KMS-11 (cell line): Measurements from ENCODE around the gene DTNB.

ENCODE experiments used
- H2AFZ ChIP-seq: fragments of 200-600 bp; sonication (generic); 2 replicates; pipeline ENCODE4 v1.6.1; 2016; ENCODE audit warnings: antibody characterized with exemption, mixed run types, low read depth
- H3K27ac ChIP-seq: fragments of 200-600 bp; sonication (generic); 2 replicates; pipeline ENCODE4 v1.6.1; 2016; ENCODE audit warnings: mild to moderate bottlenecking, mixed run types
- H3K27me3 ChIP-seq: fragments of 200-600 bp; sonication (generic); 2 replicates; pipeline ENCODE4 v1.6.1; 2017; ENCODE audit warnings: mild to moderate bottlenecking, low read depth, mixed run types, moderate library complexity; ENCODE audit not compliant: insufficient read depth
- H3K36me3 ChIP-seq: fragments of 200-600 bp; sonication (generic); 2 replicates; pipeline ENCODE4 v1.6.1; 2017; ENCODE audit warnings: mild to moderate bottlenecking, mixed run types; ENCODE audit not compliant: insufficient read depth
- H3K4me1 ChIP-seq: fragments of 200-600 bp; sonication (generic); 2 replicates; pipeline ENCODE4 v1.6.1; 2016; ENCODE audit warnings: mild to moderate bottlenecking, low read depth, mixed run types; ENCODE audit not compliant: poor library complexity, severe bottlenecking
- H3K4me2 ChIP-seq: fragments of 200-600 bp; sonication (generic); 2 replicates; pipeline ENCODE4 v1.7.0; 2016; ENCODE audit warnings: mild to moderate bottlenecking, mixed run types
- H3K4me3 ChIP-seq: fragments of 200-600 bp; sonication (generic); IDR thresholded peaks from 2 replicates; pipeline ENCODE4 v1.6.1; 2017; ENCODE audit warnings: low read depth, low read length, mixed read lengths; ENCODE audit not compliant: insufficient read depth
- H3K79me2 ChIP-seq: fragments of 200-600 bp; sonication (generic); 2 replicates; pipeline ENCODE4 v1.6.1; 2016; ENCODE audit warnings: low read depth, mixed run types; ENCODE audit not compliant: insufficient read depth
- H3K9ac ChIP-seq: fragments of 200-600 bp; sonication (generic); 2 replicates; pipeline ENCODE4 v1.6.1; 2016; ENCODE audit warnings: mild to moderate bottlenecking, mixed run types
- H4K20me1 ChIP-seq: fragments of 200-600 bp; sonication (generic); 2 replicates; pipeline ENCODE4 v1.6.1; 2016; ENCODE audit warnings: mild to moderate bottlenecking, mixed run types; ENCODE audit not compliant: insufficient read depth
- TF ChIP-seq, protein P1 (sequence below): fragments of 200-600 bp; sonication (generic); conservative IDR thresholded peaks from 2 replicates; pipeline ENCODE4 v1.6.1; 2017; ENCODE audit warnings: low read depth, mild to moderate bottlenecking, antibody characterized with exemption, low read length, moderate library complexity, mixed read lengths

The DTNB gene

DNA sequence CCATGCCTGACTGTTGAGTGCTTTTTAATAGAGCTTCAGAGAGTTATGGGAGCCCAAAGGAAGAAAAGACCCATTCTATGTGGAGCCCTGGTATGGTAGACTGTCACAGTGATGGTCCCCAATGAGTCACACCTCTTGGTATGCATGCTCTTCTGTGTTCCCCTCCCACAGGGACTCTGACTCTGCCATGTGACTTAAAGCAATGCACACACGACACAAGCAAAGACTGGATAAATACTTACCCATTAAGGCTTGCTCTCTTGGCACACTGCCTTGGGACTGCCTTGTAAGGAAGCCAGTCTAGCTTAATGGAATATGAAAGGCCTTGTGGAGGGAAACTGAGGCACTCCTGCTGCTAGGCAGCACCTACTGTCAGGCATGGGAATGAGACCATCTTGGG lies 16.7 kb upstream of the DTNB start:
- no peak overlapping the region for H3K9ac ChIP-seq
- no peaks in the 10 kb centered on the region for H3K36me3 ChIP-seq
- TF ChIP-seq, protein P1, sequence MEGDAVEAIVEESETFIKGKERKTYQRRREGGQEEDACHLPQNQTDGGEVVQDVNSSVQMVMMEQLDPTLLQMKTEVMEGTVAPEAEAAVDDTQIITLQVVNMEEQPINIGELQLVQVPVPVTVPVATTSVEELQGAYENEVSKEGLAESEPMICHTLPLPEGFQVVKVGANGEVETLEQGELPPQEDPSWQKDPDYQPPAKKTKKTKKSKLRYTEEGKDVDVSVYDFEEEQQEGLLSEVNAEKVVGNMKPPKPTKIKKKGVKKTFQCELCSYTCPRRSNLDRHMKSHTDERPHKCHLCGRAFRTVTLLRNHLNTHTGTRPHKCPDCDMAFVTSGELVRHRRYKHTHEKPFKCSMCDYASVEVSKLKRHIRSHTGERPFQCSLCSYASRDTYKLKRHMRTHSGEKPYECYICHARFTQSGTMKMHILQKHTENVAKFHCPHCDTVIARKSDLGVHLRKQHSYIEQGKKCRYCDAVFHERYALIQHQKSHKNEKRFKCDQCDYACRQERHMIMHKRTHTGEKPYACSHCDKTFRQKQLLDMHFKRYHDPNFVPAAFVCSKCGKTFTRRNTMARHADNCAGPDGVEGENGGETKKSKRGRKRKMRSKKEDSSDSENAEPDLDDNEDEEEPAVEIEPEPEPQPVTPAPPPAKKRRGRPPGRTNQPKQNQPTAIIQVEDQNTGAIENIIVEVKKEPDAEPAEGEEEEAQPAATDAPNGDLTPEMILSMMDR, result no peak
- no peak overlapping the region for H3K27ac ChIP-seq
- no peaks in the 10 kb centered on the region for H3K79me2 ChIP-seq
- H4K20me1 ChIP-seq, result no peaks in the 10 kb centered on the region
- no peak overlapping the region for H3K4me2 ChIP-seq
- no peaks in the 10 kb centered on the region for H3K27me3 ChIP-seq
- H3K4me3 ChIP-seq, result no peak overlapping the region
- no peak overlapping the region for H2AFZ ChIP-seq
- no peaks in the 10 kb centered on the region for H3K4me1 ChIP-seq

DNA sequence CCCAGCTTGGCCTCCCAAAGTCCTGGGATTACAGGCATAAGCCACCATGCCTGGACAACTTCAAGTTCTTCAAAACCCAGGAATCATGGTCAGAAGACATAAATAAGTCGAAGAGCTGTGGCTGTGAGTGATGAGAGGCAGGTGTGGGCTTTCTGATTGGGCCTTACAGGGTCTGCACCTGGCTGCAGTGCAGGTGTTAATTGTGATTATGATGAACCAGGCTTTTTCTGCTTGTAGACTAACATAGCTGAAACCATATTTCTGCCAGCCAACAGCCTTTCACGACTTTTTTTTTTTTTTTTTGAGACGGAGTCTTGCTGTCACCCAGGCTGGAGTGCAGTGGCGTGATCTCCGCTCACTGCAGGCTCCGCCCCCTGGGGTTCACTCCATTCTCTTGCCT lies 14.9 kb upstream of the DTNB start:
- Histone ChIP-seq H4K20me1 (no peaks in the 10 kb centered on the region), H3K36me3 (no peaks in the 10 kb centered on the region), H3K27ac (no peak overlapping the region), H3K4me2 (no peak overlapping the region), H3K4me1 (no peaks in the 10 kb centered on the region), H3K4me3 (no peak overlapping the region), H3K9ac (no peak overlapping the region), H2AFZ (no peak overlapping the region), H3K79me2 (no peaks in the 10 kb centered on the region), H3K27me3 (no peaks in the 10 kb centered on the region)
- TF ChIP-seq, protein P1, result no peak

GRCh38 chr2:25685741-25686140 lies 12.4 kb upstream of the DTNB start:
- H3K4me2 ChIP-seq, result no peak overlapping the region
- no peak overlapping the region for H3K27ac ChIP-seq
- no peaks in the 10 kb centered on the region for H3K4me1 ChIP-seq
- TF ChIP-seq, protein P1, result no peak
- no peaks in the 10 kb centered on the region for H4K20me1 ChIP-seq
- no peaks in the 10 kb centered on the region for H3K79me2 ChIP-seq
- no peak overlapping the region for H3K9ac ChIP-seq
- no peaks in the 10 kb centered on the region for H3K27me3 ChIP-seq
- no peaks in the 10 kb centered on the region for H3K36me3 ChIP-seq
- H2AFZ ChIP-seq, result no peak overlapping the region
- H3K4me3 ChIP-seq, result no peak overlapping the region

- no peaks in the 10 kb centered on the region for H3K79me2 ChIP-seq
- H3K9ac ChIP-seq, result no peak overlapping the region
- TF ChIP-seq, protein P1, result no peak
- H3K27me3 ChIP-seq, result no peaks in the 10 kb centered on the region
- no peak overlapping the region for H3K4me2 ChIP-seq
- no peaks in the 10 kb centered on the region for H4K20me1 ChIP-seq
- no peaks in the 10 kb centered on the region for H3K36me3 ChIP-seq
- no peak overlapping the region for H3K27ac ChIP-seq
- no peak overlapping the region for H2AFZ ChIP-seq
- no peaks in the 10 kb centered on the region for H3K4me1 ChIP-seq
- no peak overlapping the region for H3K4me3 ChIP-seq
These were observed 11.4 kb upstream of the DTNB start for GRCh38 chr2:25684577-25685473.
